HEK293 (cell line): ENCODE measurements around the gene ARHGAP10.

ENCODE experiments used
- CTCF ChIA-PET: fragments of 350-600 bp; formaldehyde crosslinking; extraction: SDS; loops from one replicate; lab custom pipeline; 2021; ENCODE audit warnings: antibody characterized with exemption; lab: Yijun Ruan, JAX
- POLR2A ChIA-PET: fragments of 300-600 bp; formaldehyde crosslinking; extraction: SDS; loops from one replicate; lab custom pipeline; 2020; ENCODE audit warnings: antibody characterized with exemption, inconsistent platforms; lab: Yijun Ruan, JAX
- H3K27ac ChIP-seq: fragments of 200-500 bp; sonication (Bioruptor generic); 2 replicates; pipeline ENCODE4 v1.5.1; 2014; ENCODE audit warnings: low read depth, low read length, control low read depth, inconsistent platforms; ENCODE audit errors: extremely low read depth
- H3K36me3 ChIP-seq, 2 experiments: fragments of 200-500 bp in 1 of 2; sonication (Bioruptor generic) in 1 of 2; 1 replicate in 1 of 2; 2 replicates in 1 of 2; pipeline ENCODE4 v1.5.1; 2014 to 2017; ENCODE audit warnings: inconsistent platforms in 2 of 2, low read length in 2 of 2; ENCODE audit not compliant: control insufficient read depth in 2 of 2, insufficient read depth in 1 of 2
- H3K4me1 ChIP-seq: fragments of 200-500 bp; sonication (Bioruptor generic); 2 replicates; pipeline ENCODE4 v1.5.1; 2014; ENCODE audit warnings: mild to moderate bottlenecking, low read length, inconsistent platforms; ENCODE audit not compliant: control insufficient read depth, insufficient read depth
- H3K4me3 ChIP-seq: 2 replicates; pipeline ENCODE4 v1.5.1; 2011; ENCODE audit warnings: low read depth, mild to moderate bottlenecking, control low read depth, low read length, moderate library complexity
- H3K9me3 ChIP-seq: fragments of 200-500 bp; sonication (Bioruptor generic); 2 replicates; pipeline ENCODE4 v1.5.1; 2014; ENCODE audit warnings: low read depth, low read length, inconsistent platforms; ENCODE audit not compliant: control insufficient read depth, insufficient read depth
- AEBP2 ChIP-seq: fragments of 450-650 bp; formaldehyde crosslinking; IDR thresholded peaks from 2 replicates; pipeline ENCODE4 v1.5.1; 2016; ENCODE audit warnings: missing biosample characterization, missing genetic modification characterization, borderline replicate concordance
- EGR2 ChIP-seq: fragments of 450-650 bp; formaldehyde crosslinking; IDR thresholded peaks from 2 replicates; pipeline ENCODE4 v1.5.1; 2016; ENCODE audit warnings: low read depth, missing biosample characterization, missing genetic modification characterization
- GFI1B ChIP-seq: fragments of 450-650 bp; formaldehyde crosslinking; IDR thresholded peaks from 2 replicates; pipeline ENCODE4 v1.5.1; 2016; ENCODE audit warnings: missing biosample characterization, missing genetic modification characterization
- HOXC10 ChIP-seq: sonication (generic); formaldehyde crosslinking; IDR thresholded peaks from 2 replicates; pipeline ENCODE4 v1.8.1; 2023; ENCODE audit warnings: mild to moderate bottlenecking, missing genetic modification reagents
- KLF1 ChIP-seq: fragments of 450-650 bp; formaldehyde crosslinking; IDR thresholded peaks from 2 replicates; pipeline ENCODE4 v1.5.1; 2016; ENCODE audit warnings: missing biosample characterization, missing genetic modification characterization
- KLF17 ChIP-seq: fragments of 450-650 bp; formaldehyde crosslinking; IDR thresholded peaks from 2 replicates; pipeline ENCODE4 v1.5.1; 2016; ENCODE audit warnings: missing biosample characterization, missing genetic modification characterization
- PRDM4 ChIP-seq: fragments of 450-650 bp; formaldehyde crosslinking; IDR thresholded peaks from 2 replicates; pipeline ENCODE4 v1.5.1; 2017; ENCODE audit warnings: missing biosample characterization, missing genetic modification characterization
- ZFHX2 ChIP-seq: fragments of 450-650 bp; formaldehyde crosslinking; conservative IDR thresholded peaks from 2 replicates; pipeline ENCODE4 v1.5.1; 2016; ENCODE audit warnings: missing biosample characterization, missing genetic modification characterization
- ZIC2 ChIP-seq: fragments of 450-650 bp; formaldehyde crosslinking; IDR thresholded peaks from 2 replicates; pipeline ENCODE4 v1.5.1; 2016; ENCODE audit warnings: missing biosample characterization, missing genetic modification characterization
- ZNF132 ChIP-seq: fragments of 450-650 bp; formaldehyde crosslinking; IDR thresholded peaks from 2 replicates; pipeline ENCODE4 v1.5.1; 2017; ENCODE audit warnings: missing biosample characterization, missing genetic modification characterization, borderline replicate concordance
- ZNF184 ChIP-seq: fragments of 450-650 bp; IDR thresholded peaks from 2 replicates; pipeline ENCODE4 v1.5.1; 2018; ENCODE audit warnings: missing biosample characterization, mild to moderate bottlenecking, missing genetic modification characterization
- ZNF324 ChIP-seq: fragments of 450-650 bp; formaldehyde crosslinking; IDR thresholded peaks from 2 replicates; pipeline ENCODE4 v1.5.1; 2016; ENCODE audit warnings: missing biosample characterization, missing genetic modification characterization
- ZNF335 ChIP-seq: fragments of 450-650 bp; formaldehyde crosslinking; conservative IDR thresholded peaks from 2 replicates; pipeline ENCODE4 v1.5.1; 2016; ENCODE audit warnings: missing biosample characterization, missing genetic modification characterization
- ZNF555 ChIP-seq: fragments of 450-650 bp; formaldehyde crosslinking; conservative IDR thresholded peaks from 2 replicates; pipeline ENCODE4 v1.5.1; 2017; ENCODE audit warnings: missing biosample characterization, mild to moderate bottlenecking, missing genetic modification characterization, inconsistent platforms
- TF ChIP-seq, protein P1 (sequence below): fragments of 450-650 bp; formaldehyde crosslinking; IDR thresholded peaks from 2 replicates; pipeline ENCODE4 v1.5.1; 2016; ENCODE audit warnings: missing biosample characterization, missing genetic modification characterization

The ARHGAP10 gene

GRCh38 chr4:147833741-147834140 lies 101.9 kb downstream of the ARHGAP10 start (continued):
- TF ChIP-seq AEBP2 (tag by site-specific recombination) (no peak), ZNF555 (tag by site-specific recombination) (no peak)
- TF ChIP-seq, protein P1, sequence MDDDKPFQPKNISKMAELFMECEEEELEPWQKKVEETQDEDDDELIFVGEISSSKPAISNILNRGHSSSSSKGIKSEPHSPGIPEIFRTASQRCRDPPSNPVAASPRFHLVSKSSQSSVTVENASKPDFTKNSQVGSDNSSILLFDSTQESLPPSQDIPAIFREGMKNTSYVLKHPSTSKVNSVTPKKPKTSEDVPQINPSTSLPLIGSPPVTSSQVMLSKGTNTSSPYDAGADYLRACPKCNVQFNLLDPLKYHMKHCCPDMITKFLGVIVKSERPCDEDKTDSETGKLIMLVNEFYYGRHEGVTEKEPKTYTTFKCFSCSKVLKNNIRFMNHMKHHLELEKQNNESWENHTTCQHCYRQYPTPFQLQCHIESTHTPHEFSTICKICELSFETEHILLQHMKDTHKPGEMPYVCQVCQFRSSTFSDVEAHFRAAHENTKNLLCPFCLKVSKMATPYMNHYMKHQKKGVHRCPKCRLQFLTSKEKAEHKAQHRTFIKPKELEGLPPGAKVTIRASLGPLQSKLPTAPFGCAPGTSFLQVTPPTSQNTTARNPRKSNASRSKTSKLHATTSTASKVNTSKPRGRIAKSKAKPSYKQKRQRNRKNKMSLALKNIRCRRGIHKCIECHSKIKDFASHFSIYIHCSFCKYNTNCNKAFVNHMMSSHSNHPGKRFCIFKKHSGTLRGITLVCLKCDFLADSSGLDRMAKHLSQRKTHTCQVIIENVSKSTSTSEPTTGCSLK (tag by site-specific recombination) = no peak

DNA sequence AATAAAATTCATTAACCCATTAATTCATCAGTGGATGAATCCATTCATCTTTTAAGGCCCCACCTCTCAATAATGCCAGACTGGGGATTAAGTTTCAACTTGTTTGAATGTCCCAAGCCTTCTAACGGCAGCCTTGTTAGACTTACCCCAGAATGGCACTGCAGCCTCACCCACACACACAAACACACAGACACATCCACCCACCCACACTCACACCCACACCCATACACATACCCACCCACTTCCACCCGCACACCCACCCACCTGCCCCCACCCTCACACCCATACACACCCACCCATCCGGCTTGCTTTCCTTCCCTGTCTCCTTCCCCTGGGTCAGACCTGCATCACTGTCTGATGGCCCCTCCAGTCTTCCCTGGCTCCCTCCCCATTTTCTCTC lies 102.6 kb downstream of the ARHGAP10 start:
- ChIA-PET CTCF (interaction anchor here (1.8 kb wide), 1 partner anchor 126 kb away, joined by 3 read pairs; no protein-coding TSS in a partner anchor), POLR2A (no interaction called here)
- Histone ChIP-seq H3K36me3 (no peaks in the 10 kb centered on the region), H3K4me3 (no peak overlapping the region), H3K27ac (no peak overlapping the region), H3K4me1 (peaks cover 9% of the 10 kb centered on the region; the same call in 1 of the 2 replicates), H3K9me3 (no peaks in the 10 kb centered on the region)
- TF ChIP-seq HOXC10 (CRISPR knock-in tag) (no peak), KLF17 (tag by site-specific recombination) (no peak), KLF1 (peak; percentile 91), ZNF335 (tag by site-specific recombination) (no peak), ZFHX2 (peak; percentile 83), PRDM4 (no peak), EGR2 (tag by site-specific recombination) (peak; percentile 76)

GRCh38 chr4:147836807-147837206 lies 104.9 kb downstream of the ARHGAP10 start:
- Histone ChIP-seq H3K4me1 (peaks cover 7% of the 10 kb centered on the region; the same call in 1 of the 2 replicates), H3K27ac (no peak overlapping the region), H3K9me3 (no peaks in the 10 kb centered on the region), H3K4me3 (no peak overlapping the region), H3K36me3 (no peaks in the 10 kb centered on the region)
- TF ChIP-seq ZNF324 (no peak), ZNF184 (tag by site-specific recombination) (no peak), AEBP2 (tag by site-specific recombination) (no peak), GFI1B (tag by site-specific recombination) (no peak), HOXC10 (CRISPR knock-in tag) (no peak), ZNF132 (no peak), ZIC2 (no peak)
- CTCF ChIA-PET = interaction anchor here (1.4 kb wide), 1 partner anchor 30 kb away, joined by 5 read pairs; no protein-coding TSS in a partner anchor
- POLR2A ChIA-PET = no interaction called here
